Uterus (tissue), 2 donors: ENCODE results near the gene GKN2.

Source experiments
- POLR2A ChIP-seq, 2 donors: fragments of 450-650 bp; IDR thresholded peaks; one replicate each; pipeline ENCODE4 v1.6.1; 2016; ENCODE audit warnings: antibody characterized with exemption in 2 of 2, mild to moderate bottlenecking in 1 of 2, moderate library complexity in 1 of 2
- TF ChIP-seq, protein P1 (sequence below), 4 experiments: fragments of 200-600 bp in 2 of 4; fragments of 450-650 bp in 2 of 4; sonication (generic) in 2 of 4; IDR thresholded peaks; one replicate each; pipeline ENCODE4 v1.5.1; 2016 to 2019; ENCODE audit warnings: antibody characterized with exemption in 4 of 4, mild to moderate bottlenecking in 2 of 4, moderate library complexity in 1 of 4

DNA sequence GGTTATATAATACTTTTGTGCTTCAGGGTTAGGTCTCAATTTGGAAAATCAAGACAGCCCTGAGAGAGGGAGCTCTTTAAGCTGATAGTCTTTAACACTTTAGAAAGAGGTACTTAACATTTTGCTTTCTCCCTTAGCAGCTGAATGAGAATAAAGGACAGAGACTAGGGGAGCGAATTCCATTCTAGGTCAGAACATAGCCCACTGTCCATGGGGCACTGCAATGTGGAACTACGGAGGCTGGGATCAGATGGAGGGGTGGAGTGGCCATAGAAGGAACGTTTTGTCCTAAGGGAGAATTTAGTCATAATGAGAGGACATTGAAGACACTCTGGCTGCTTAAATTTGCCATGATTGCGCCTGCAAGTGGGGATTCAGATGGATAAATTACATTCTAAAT, 794 bp downstream of the GKN2 start:
- TF ChIP-seq, protein P1, sequence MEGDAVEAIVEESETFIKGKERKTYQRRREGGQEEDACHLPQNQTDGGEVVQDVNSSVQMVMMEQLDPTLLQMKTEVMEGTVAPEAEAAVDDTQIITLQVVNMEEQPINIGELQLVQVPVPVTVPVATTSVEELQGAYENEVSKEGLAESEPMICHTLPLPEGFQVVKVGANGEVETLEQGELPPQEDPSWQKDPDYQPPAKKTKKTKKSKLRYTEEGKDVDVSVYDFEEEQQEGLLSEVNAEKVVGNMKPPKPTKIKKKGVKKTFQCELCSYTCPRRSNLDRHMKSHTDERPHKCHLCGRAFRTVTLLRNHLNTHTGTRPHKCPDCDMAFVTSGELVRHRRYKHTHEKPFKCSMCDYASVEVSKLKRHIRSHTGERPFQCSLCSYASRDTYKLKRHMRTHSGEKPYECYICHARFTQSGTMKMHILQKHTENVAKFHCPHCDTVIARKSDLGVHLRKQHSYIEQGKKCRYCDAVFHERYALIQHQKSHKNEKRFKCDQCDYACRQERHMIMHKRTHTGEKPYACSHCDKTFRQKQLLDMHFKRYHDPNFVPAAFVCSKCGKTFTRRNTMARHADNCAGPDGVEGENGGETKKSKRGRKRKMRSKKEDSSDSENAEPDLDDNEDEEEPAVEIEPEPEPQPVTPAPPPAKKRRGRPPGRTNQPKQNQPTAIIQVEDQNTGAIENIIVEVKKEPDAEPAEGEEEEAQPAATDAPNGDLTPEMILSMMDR (IDR thresholded peaks at IDR 0.05), result no peak
- TF ChIP-seq POLR2A (IDR thresholded peaks at IDR 0.05), result no peak
